HepG2 (cell line): ENCODE data around the gene GGTLC1.
"Not testable (repeated sequence)": the region's sequence is repeated elsewhere in the genome, so short reads cannot be mapped to it uniquely, and the experiment has no call there.

ENCODE experiments used
- EZH2 ChIP-seq: conservative IDR thresholded peaks from 2 replicates; pipeline ENCODE4 v1.6.1; 2012; ENCODE audit warnings: mild to moderate bottlenecking, low read depth, low read length, moderate library complexity
- HNF1A ChIP-seq, 2 experiments: sonication (generic) in 1 of 2; formaldehyde crosslinking in 1 of 2; IDR thresholded peaks; 2 replicates each; pipeline versions ENCODE4 v1.4.0 to v1.6.1; 2016 to 2020; ENCODE audit warnings: borderline replicate concordance in 1 of 2, low read depth in 1 of 2, mild to moderate bottlenecking in 1 of 2, missing genetic modification reagents in 1 of 2
- NKX3-1 ChIP-seq: sonication (generic); formaldehyde crosslinking; IDR thresholded peaks from 2 replicates; pipeline ENCODE4 v1.5.0; 2020; ENCODE audit warnings: missing genetic modification reagents
- NR2F6 ChIP-seq, 2 experiments: IDR thresholded peaks; 2 replicates each; pipeline ENCODE4 v1.6.1; 2016; ENCODE audit warnings: antibody characterized with exemption in 1 of 2, mild to moderate bottlenecking in 1 of 2
- RBAK ChIP-seq: sonication (generic); formaldehyde crosslinking; IDR thresholded peaks from 2 replicates; pipeline ENCODE4 v1.5.1; 2020; ENCODE audit warnings: mild to moderate bottlenecking, missing genetic modification reagents
- RBM22 ChIP-seq: fragments of 200-400 bp; formaldehyde crosslinking; optimal IDR thresholded peaks from 2 replicates; pipeline ENCODE3; 2017; ENCODE audit warnings: mild to moderate bottlenecking, low read length, moderate library complexity
- RORA ChIP-seq: sonication (generic); formaldehyde crosslinking; IDR thresholded peaks from 2 replicates; pipeline ENCODE4 v1.5.0; 2020; ENCODE audit warnings: mild to moderate bottlenecking, missing genetic modification reagents, moderate library complexity
- SIN3B ChIP-seq: fragments of 150-350 bp; IDR thresholded peaks from 2 replicates; pipeline ENCODE4 v1.6.1; 2014; ENCODE audit warnings: low read length
- TCF12 ChIP-seq, 2 experiments: fragments of 450-650 bp in 1 of 2; sonication (generic) in 1 of 2; formaldehyde crosslinking in 1 of 2; IDR thresholded peaks; 2 replicates each; pipeline versions ENCODE4 v1.6.1 to v1.8.0; 2017 to 2022; ENCODE audit warnings: antibody characterized with exemption in 1 of 2, mild to moderate bottlenecking in 1 of 2, missing genetic modification reagents in 1 of 2, moderate library complexity in 1 of 2
- TOE1 ChIP-seq: sonication (generic); formaldehyde crosslinking; IDR thresholded peaks from 2 replicates; pipeline ENCODE4 v1.4.0; 2020; ENCODE audit warnings: mild to moderate bottlenecking, missing genetic modification reagents
- ZNF207 ChIP-seq: fragments of 450-650 bp; IDR thresholded peaks from 2 replicates; pipeline ENCODE4 v1.6.1; 2016; ENCODE audit warnings: antibody characterized with exemption, borderline replicate concordance
- TF ChIP-seq, protein P1 (sequence below): sonication (generic); formaldehyde crosslinking; IDR thresholded peaks from 2 replicates; pipeline ENCODE4 v1.5.0; 2020; ENCODE audit warnings: mild to moderate bottlenecking, missing genetic modification reagents, moderate library complexity
- TF ChIP-seq, protein P2 (sequence below): sonication (generic); formaldehyde crosslinking; IDR thresholded peaks from 2 replicates; pipeline ENCODE4 v1.8.1; 2023; ENCODE audit warnings: mild to moderate bottlenecking, inconsistent platforms, moderate library complexity, missing genetic modification reagents, borderline replicate concordance

DNA sequence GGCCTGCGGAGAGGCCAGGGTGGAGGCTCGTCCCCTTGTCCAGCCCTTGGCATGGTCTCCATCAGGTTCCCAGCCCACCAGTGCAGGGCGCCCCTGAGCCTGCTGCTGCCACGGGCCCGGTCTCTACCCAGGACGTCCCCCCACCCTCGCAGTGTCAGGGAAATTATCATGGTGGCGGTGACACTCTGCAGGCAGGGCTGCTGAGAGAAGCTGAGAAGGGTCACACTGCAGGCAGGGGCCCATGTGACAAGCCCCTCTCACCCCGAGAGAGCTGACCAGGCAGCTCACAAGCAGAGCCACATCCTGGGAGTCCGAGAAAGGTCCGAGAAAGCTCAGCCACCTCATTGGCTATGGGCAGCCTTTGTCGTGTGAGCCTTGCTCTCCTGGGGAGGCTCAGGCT, 4.9 kb upstream of the GGTLC1 start:
- TF ChIP-seq RBAK (CRISPR knock-in tag); NKX3-1 (CRISPR knock-in tag); RORA; RBM22; TOE1 (CRISPR knock-in tag); EZH2; ZNF207; TCF12 (IDR thresholded peaks at IDR 0.05); TCF12 (CRISPR knock-in tag; IDR thresholded peaks at IDR 0.05); SIN3B; NR2F6 (IDR thresholded peaks at IDR 0.05); NR2F6 (CRISPR knock-in tag; IDR thresholded peaks at IDR 0.05); HNF1A (IDR thresholded peaks at IDR 0.05; ENCODE audit: low read depth); HNF1A (CRISPR knock-in tag; IDR thresholded peaks at IDR 0.05; ENCODE audit: borderline replicate concordance): not testable (repeated sequence)
- TF ChIP-seq, protein P1, sequence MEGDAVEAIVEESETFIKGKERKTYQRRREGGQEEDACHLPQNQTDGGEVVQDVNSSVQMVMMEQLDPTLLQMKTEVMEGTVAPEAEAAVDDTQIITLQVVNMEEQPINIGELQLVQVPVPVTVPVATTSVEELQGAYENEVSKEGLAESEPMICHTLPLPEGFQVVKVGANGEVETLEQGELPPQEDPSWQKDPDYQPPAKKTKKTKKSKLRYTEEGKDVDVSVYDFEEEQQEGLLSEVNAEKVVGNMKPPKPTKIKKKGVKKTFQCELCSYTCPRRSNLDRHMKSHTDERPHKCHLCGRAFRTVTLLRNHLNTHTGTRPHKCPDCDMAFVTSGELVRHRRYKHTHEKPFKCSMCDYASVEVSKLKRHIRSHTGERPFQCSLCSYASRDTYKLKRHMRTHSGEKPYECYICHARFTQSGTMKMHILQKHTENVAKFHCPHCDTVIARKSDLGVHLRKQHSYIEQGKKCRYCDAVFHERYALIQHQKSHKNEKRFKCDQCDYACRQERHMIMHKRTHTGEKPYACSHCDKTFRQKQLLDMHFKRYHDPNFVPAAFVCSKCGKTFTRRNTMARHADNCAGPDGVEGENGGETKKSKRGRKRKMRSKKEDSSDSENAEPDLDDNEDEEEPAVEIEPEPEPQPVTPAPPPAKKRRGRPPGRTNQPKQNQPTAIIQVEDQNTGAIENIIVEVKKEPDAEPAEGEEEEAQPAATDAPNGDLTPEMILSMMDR = not testable (repeated sequence)
- TF ChIP-seq, protein P2, sequence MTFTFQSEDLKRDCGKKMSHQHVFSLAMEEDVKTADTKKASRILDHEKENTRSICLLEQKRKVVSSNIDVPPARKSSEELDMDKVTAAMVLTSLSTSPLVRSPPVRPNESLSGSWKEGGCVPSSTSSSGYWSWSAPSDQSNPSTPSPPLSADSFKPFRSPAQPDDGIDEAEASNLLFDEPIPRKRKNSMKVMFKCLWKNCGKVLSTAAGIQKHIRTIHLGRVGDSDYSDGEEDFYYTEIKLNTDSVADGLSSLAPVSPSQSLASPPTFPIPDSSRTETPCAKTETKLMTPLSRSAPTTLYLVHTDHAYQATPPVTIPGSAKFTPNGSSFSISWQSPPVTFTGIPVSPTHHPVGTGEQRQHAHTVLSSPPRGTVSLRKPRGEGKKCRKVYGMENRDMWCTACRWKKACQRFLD (CRISPR knock-in tag) = not testable (repeated sequence)
